ENCODE data around the gene CLCN7.

- TF ChIP-seq, protein P1, sequence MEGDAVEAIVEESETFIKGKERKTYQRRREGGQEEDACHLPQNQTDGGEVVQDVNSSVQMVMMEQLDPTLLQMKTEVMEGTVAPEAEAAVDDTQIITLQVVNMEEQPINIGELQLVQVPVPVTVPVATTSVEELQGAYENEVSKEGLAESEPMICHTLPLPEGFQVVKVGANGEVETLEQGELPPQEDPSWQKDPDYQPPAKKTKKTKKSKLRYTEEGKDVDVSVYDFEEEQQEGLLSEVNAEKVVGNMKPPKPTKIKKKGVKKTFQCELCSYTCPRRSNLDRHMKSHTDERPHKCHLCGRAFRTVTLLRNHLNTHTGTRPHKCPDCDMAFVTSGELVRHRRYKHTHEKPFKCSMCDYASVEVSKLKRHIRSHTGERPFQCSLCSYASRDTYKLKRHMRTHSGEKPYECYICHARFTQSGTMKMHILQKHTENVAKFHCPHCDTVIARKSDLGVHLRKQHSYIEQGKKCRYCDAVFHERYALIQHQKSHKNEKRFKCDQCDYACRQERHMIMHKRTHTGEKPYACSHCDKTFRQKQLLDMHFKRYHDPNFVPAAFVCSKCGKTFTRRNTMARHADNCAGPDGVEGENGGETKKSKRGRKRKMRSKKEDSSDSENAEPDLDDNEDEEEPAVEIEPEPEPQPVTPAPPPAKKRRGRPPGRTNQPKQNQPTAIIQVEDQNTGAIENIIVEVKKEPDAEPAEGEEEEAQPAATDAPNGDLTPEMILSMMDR (IDR thresholded peaks at IDR 0.05): no peak
- TF ChIP-seq EP300 (IDR thresholded peaks at IDR 0.05): no peak
- no peak for TF ChIP-seq POLR2A (IDR thresholded peaks at IDR 0.05)
- TF ChIP-seq POLR2AphosphoS5 (IDR thresholded peaks at IDR 0.05): no peak
Observed at GRCh38 chr16:1422076-1422475, 52.8 kb downstream of the CLCN7 start.

Measured in upper lobe of left lung (tissue), 4 donors.